T-helper 2 cell (primary cell): Measurements from ENCODE around the gene ACOT4.
"Not testable (repeated sequence)": the region's sequence is repeated elsewhere in the genome, so short reads cannot be mapped to it uniquely, and the experiment has no call there.

Source experiments
- DNase-seq, 5 experiments: peaks; one replicate each; pipeline versions ENCODE4 v3.0.0 to v3.0.0-alpha.2; 2012 to 2022

Gene ACOT4

GRCh38 chr14:73582102-73582979, 9.3 kb upstream of the ACOT4 start:
- not testable (repeated sequence) for DNase-seq

GRCh38 chr14:73588695-73589094, 3.0 kb upstream of the ACOT4 start:
- no peak for DNase-seq

GRCh38 chr14:73589116-73589515, 2.6 kb upstream of the ACOT4 start:
- no peak for DNase-seq

GRCh38 chr14:73590673-73591004, 1.0 kb upstream of the ACOT4 start:
- DNase-seq: not testable (repeated sequence)

GRCh38 chr14:73594491-73594890, 2.8 kb downstream of the ACOT4 start:
- DNase-seq: no peak

GRCh38 chr14:73599499-73599898, 7.8 kb downstream of the ACOT4 start:
- DNase-seq: no peak

GRCh38 chr14:73602994-73603393, 11.3 kb downstream of the ACOT4 start:
- DNase-seq: no peak

GRCh38 chr14:73606271-73606670, 14.6 kb downstream of the ACOT4 start:
- DNase-seq: peak in 1 of 5 experiments; percentile 43

- no peak for DNase-seq
Observed at GRCh38 chr14:73607241-73607640, 15.6 kb downstream of the ACOT4 start.

- no peak for DNase-seq
Observed at GRCh38 chr14:73610687-73611086, 19.0 kb downstream of the ACOT4 start.

- DNase-seq: peak; percentile 20 to 82 (median 42)
Observed at GRCh38 chr14:73612339-73613045, 20.8 kb downstream of the ACOT4 start, which contains the start of gene ACOT6. ACOT6 (plus strand) TSS chr14:73612517; CDS start chr14:73612572, 55 bp downstream.

- no peak for DNase-seq
Observed at GRCh38 chr14:73613046-73613383, 21.3 kb downstream of the ACOT4 start.

- DNase-seq: no peak
Observed at GRCh38 chr14:73613419-73613963, 21.8 kb downstream of the ACOT4 start.

- DNase-seq: no peak
Observed at GRCh38 chr14:73616831-73617230, 25.2 kb downstream of the ACOT4 start.

GRCh38 chr14:73619524-73619923, 27.9 kb downstream of the ACOT4 start:
- no peak for DNase-seq

- no peak for DNase-seq
Observed at GRCh38 chr14:73620268-73620667, 28.6 kb downstream of the ACOT4 start.

- DNase-seq: no peak
Observed at GRCh38 chr14:73623504-73624054, 31.9 kb downstream of the ACOT4 start.

GRCh38 chr14:73625706-73626105, 34.0 kb downstream of the ACOT4 start:
- DNase-seq: no peak

GRCh38 chr14:73627151-73627558, 35.5 kb downstream of the ACOT4 start:
- no peak for DNase-seq

GRCh38 chr14:73630009-73630780, 38.5 kb downstream of the ACOT4 start:
- no peak for DNase-seq

- peak; percentile 12 to 61 (median 34) for DNase-seq
Observed at GRCh38 chr14:73633116-73634010, 41.7 kb downstream of the ACOT4 start.
